IMR-90 (cell line): ENCODE data around the gene CARMIL1. TPM values are rescaled to one million over a fixed set of nuclear protein-coding genes. Genes with fewer than 3 reads are reported as not detected.

Source experiments
- ATAC-seq: fragments of 200-7000 bp; cut with Tn5 transposase; 2 replicates; pipeline ENCODE4 v1.9.1; 2020; ENCODE audit warnings: low read depth, mild to moderate bottlenecking, moderate library complexity
- BruUV-seq: library from RNA; stranded (reverse); fragments of 400-500 nt; replicated peaks from 2 replicates; lab custom pipeline; 2021; lab: Mats Ljungman, UMichigan
- CTCF ChIA-PET: fragments of 300-600 bp; formaldehyde crosslinking; extraction: SDS; loops from one replicate; lab custom pipeline; 2021; ENCODE audit warnings: antibody characterized with exemption; lab: Yijun Ruan, JAX
- POLR2A ChIA-PET: fragments of 300-600 bp; sonication (Branson Sonifier 250); formaldehyde crosslinking; loops from one replicate; lab custom pipeline; 2022; ENCODE audit warnings: antibody characterized with exemption; ENCODE audit not compliant: unreplicated experiment; lab: Charles Lee
- DNase-seq: peaks from one replicate; pipeline ENCODE4 v3.0.0; 2013
- H2AFZ ChIP-seq: replicated peaks from 2 replicates; pipeline ENCODE3; 2013; ENCODE audit warnings: low read length, mild to moderate bottlenecking; ENCODE audit not compliant: poor library complexity
- H2AK5ac ChIP-seq: 2 replicates; pipeline ENCODE4 v1.6.1; 2013; ENCODE audit warnings: low read depth, low read length, inconsistent platforms
- H2AK9ac ChIP-seq: replicated peaks from 2 replicates; pipeline ENCODE3; 2013; ENCODE audit warnings: mild to moderate bottlenecking, low read depth, low read length, moderate library complexity; ENCODE audit not compliant: poor library complexity
- H2BK120ac ChIP-seq: 2 replicates; pipeline ENCODE4 v1.6.1; 2013; ENCODE audit warnings: low read depth, low read length, inconsistent platforms
- H2BK15ac ChIP-seq: 3 replicates; pipeline ENCODE4 v1.6.1; 2013; ENCODE audit warnings: low read depth, low read length, inconsistent platforms
- H2BK20ac ChIP-seq: 2 replicates; pipeline ENCODE4 v1.6.1; 2013; ENCODE audit warnings: low read depth, mild to moderate bottlenecking, inconsistent platforms, low read length, moderate library complexity
- H2BK5ac ChIP-seq: 2 replicates; pipeline ENCODE4 v1.6.1; 2013; ENCODE audit warnings: mild to moderate bottlenecking, low read depth, low read length, inconsistent platforms; ENCODE audit not compliant: poor library complexity, severe bottlenecking
- H3K14ac ChIP-seq: replicated peaks from 2 replicates; pipeline ENCODE4 v1.6.1; 2013; ENCODE audit warnings: low read depth, low read length, inconsistent platforms
- H3K18ac ChIP-seq: 2 replicates; pipeline ENCODE4 v1.6.1; 2013; ENCODE audit warnings: low read depth, low read length, control low read depth
- H3K23ac ChIP-seq: 2 replicates; pipeline ENCODE4 v1.6.1; 2013; ENCODE audit warnings: low read depth, low read length, inconsistent platforms
- H3K27ac ChIP-seq: 2 replicates; pipeline ENCODE4 v1.5.1; 2013; ENCODE audit warnings: mild to moderate bottlenecking, control low read depth, low read length; ENCODE audit not compliant: insufficient read depth
- H3K27me3 ChIP-seq: 2 replicates; pipeline ENCODE4 v1.6.1; 2013; ENCODE audit warnings: low read length; ENCODE audit not compliant: control insufficient read depth, insufficient read depth
- H3K36me3 ChIP-seq: 2 replicates; pipeline ENCODE4 v1.6.1; 2013; ENCODE audit warnings: low read length, mixed read lengths; ENCODE audit not compliant: control insufficient read depth, insufficient read depth
- H3K4ac ChIP-seq: 2 replicates; pipeline ENCODE4 v1.6.1; 2013; ENCODE audit warnings: low read depth, low read length, inconsistent platforms
- H3K4me1 ChIP-seq: 2 replicates; pipeline ENCODE4 v1.6.1; 2013; ENCODE audit warnings: low read length, mixed read lengths; ENCODE audit not compliant: control insufficient read depth, insufficient read depth
- H3K4me2 ChIP-seq: 2 replicates; pipeline ENCODE4 v1.6.1; 2013; ENCODE audit warnings: low read depth, mild to moderate bottlenecking, control low read depth, low read length, moderate library complexity
- H3K4me3 ChIP-seq: 2 replicates; pipeline ENCODE4 v1.5.1; 2013; ENCODE audit warnings: low read depth, mild to moderate bottlenecking, control low read depth, low read length, moderate library complexity; ENCODE audit not compliant: insufficient read depth
- H3K56ac ChIP-seq: 2 replicates; pipeline ENCODE4 v1.6.1; 2013; ENCODE audit warnings: low read length, inconsistent platforms; ENCODE audit not compliant: insufficient read depth; ENCODE audit errors: extremely low read depth
- H3K79me1 ChIP-seq, 2 experiments: 2 replicates each; pipeline ENCODE4 v1.6.1; 2013; ENCODE audit warnings: low read length in 2 of 2, inconsistent platforms in 1 of 2, low read depth in 1 of 2
- H3K9ac ChIP-seq: 2 replicates; pipeline ENCODE4 v1.6.1; 2013; ENCODE audit warnings: low read depth, low read length, control low read depth
- H3K9me1 ChIP-seq: 2 replicates; pipeline ENCODE4 v1.6.1; 2013; ENCODE audit warnings: low read length, inconsistent platforms; ENCODE audit not compliant: insufficient read depth
- H3K9me3 ChIP-seq: 2 replicates; pipeline ENCODE4 v1.6.1; 2013; ENCODE audit warnings: low read length; ENCODE audit not compliant: control insufficient read depth, insufficient read depth
- H4K20me1 ChIP-seq: 2 replicates; pipeline ENCODE4 v1.6.1; 2013; ENCODE audit warnings: low read length, inconsistent platforms; ENCODE audit not compliant: insufficient read depth
- H4K5ac ChIP-seq: 2 replicates; pipeline ENCODE4 v1.6.1; 2013; ENCODE audit warnings: mild to moderate bottlenecking, low read depth, low read length, control low read depth
- H4K8ac ChIP-seq, 2 experiments: 2 replicates each; pipeline ENCODE4 v1.6.1; 2013; ENCODE audit warnings: low read depth in 2 of 2, low read length in 2 of 2, control low read depth in 1 of 2, inconsistent platforms in 1 of 2
- H4K91ac ChIP-seq: 2 replicates; pipeline ENCODE4 v1.6.1; 2013; ENCODE audit warnings: low read depth, low read length, inconsistent platforms; ENCODE audit not compliant: insufficient read depth
- BHLHE40 ChIP-seq: fragments of 150-350 bp; IDR thresholded peaks from 2 replicates; pipeline ENCODE4 v1.6.1; 2016; ENCODE audit warnings: mild to moderate bottlenecking, low read depth, low read length
- CEBPB ChIP-seq: IDR thresholded peaks from 2 replicates; pipeline ENCODE4 v1.6.1; 2012; ENCODE audit warnings: low read depth, low read length, improper control_type of control experiment
- CHD1 ChIP-seq: IDR thresholded peaks from 2 replicates; pipeline ENCODE4 v1.6.1; 2012; ENCODE audit warnings: low read depth, low read length, improper control_type of control experiment
- CTCF ChIP-seq: conservative IDR thresholded peaks from 2 replicates; pipeline ENCODE4 v1.5.1; 2012; ENCODE audit warnings: mild to moderate bottlenecking, low read depth, low read length, improper control_type of control experiment
- FOS ChIP-seq: fragments of 150-350 bp; IDR thresholded peaks from 2 replicates; pipeline ENCODE4 v1.6.1; 2016; ENCODE audit warnings: low read depth, low read length
- MAFK ChIP-seq: IDR thresholded peaks from 2 replicates; pipeline ENCODE4 v1.6.1; 2012; ENCODE audit warnings: low read depth, low read length, improper control_type of control experiment
- MAZ ChIP-seq: IDR thresholded peaks from 2 replicates; pipeline ENCODE4 v1.6.1; 2012; ENCODE audit warnings: low read depth, mild to moderate bottlenecking, low read length, improper control_type of control experiment, moderate library complexity, borderline replicate concordance
- MXI1 ChIP-seq: IDR thresholded peaks from 2 replicates; pipeline ENCODE4 v1.6.1; 2012; ENCODE audit warnings: low read depth, mild to moderate bottlenecking, low read length, moderate library complexity, borderline replicate concordance
- NFE2L2 ChIP-seq: fragments of 150-350 bp; IDR thresholded peaks from 2 replicates; pipeline ENCODE4 v1.6.1; 2016; ENCODE audit warnings: low read depth, mild to moderate bottlenecking, low read length
- POLR2A ChIP-seq: IDR thresholded peaks from 2 replicates; pipeline ENCODE4 v1.6.1; 2012; ENCODE audit warnings: mild to moderate bottlenecking, low read depth, low read length
- RAD21 ChIP-seq: IDR thresholded peaks from 2 replicates; pipeline ENCODE4 v1.6.1; 2012; ENCODE audit warnings: low read length, improper control_type of control experiment
- RCOR1 ChIP-seq: IDR thresholded peaks from 2 replicates; pipeline ENCODE4 v1.6.1; 2012; ENCODE audit warnings: mild to moderate bottlenecking, low read length, improper control_type of control experiment; ENCODE audit not compliant: insufficient replicate concordance
- RFX5 ChIP-seq: IDR thresholded peaks from 2 replicates; pipeline ENCODE4 v1.8.0; 2012; ENCODE audit warnings: low read depth, mild to moderate bottlenecking, low read length, moderate library complexity
- SMC3 ChIP-seq: fragments of 150-350 bp; IDR thresholded peaks from 2 replicates; pipeline ENCODE4 v1.6.1; 2016; ENCODE audit warnings: low read depth, mild to moderate bottlenecking, antibody characterized with exemption, low read length, moderate library complexity
- WGBS, 2 experiments: methylation state at CpG; one replicate each; pipeline versions ENCODE4 v1.1.5 to v1.1.7; 2013; ENCODE audit warnings: missing lambda C conversion rate in 2 of 2; ENCODE audit not compliant: insufficient read length in 1 of 2; ENCODE audit errors: extremely low coverage in 2 of 2; 5-methylcytosine and 5-hydroxymethylcytosine counted together
- dilution Hi-C: fragments of 300-500 bp; cut with HindIII; formaldehyde crosslinking; loops from one replicate; pipeline ENCODE4 v1.14.3; 2018; ENCODE audit warnings: low sequenced_read_pairs; ENCODE audit not compliant: unreplicated experiment
- in situ Hi-C: fragments of 300-500 bp; cut with MboI; formaldehyde crosslinking; loops from 3 replicates; pipeline ENCODE4 v1.14.3; 2019; ENCODE audit warnings: low sequenced_read_pairs, inconsistent platforms, mixed read lengths
- intact Hi-C: fragments of 100-400 bp; cut with micrococcal nuclease; formaldehyde crosslinking; loops from 2 replicates; pipeline ENCODE4 v1.10.0; 2022
- polyA plus RNA-seq, 3 experiments: library from polyadenylated mRNA; depleted of rRNA; stranded (reverse); fragments of >200 nt; gene quantifications; 2 replicates each; pipeline ENCODE4 v1.2.3, GENCODE V29; 2012; ENCODE audit warnings: low replicate concordance in 1 of 3
- total RNA-seq: library from RNA; depleted of rRNA; stranded (reverse); fragments of >200 nt; gene quantifications from 2 replicates; pipeline ENCODE4 v1.2.3, GENCODE V29; 2012
- TF ChIP-seq, protein P1 (sequence below): fragments of 150-350 bp; IDR thresholded peaks from 2 replicates; pipeline ENCODE4 v1.6.1; 2016; ENCODE audit warnings: low read depth, mild to moderate bottlenecking, low read length, moderate library complexity, borderline replicate concordance
- TF ChIP-seq, protein P2 (sequence below): fragments of 150-350 bp; IDR thresholded peaks from 2 replicates; pipeline ENCODE4 v1.6.1; 2017; ENCODE audit warnings: mild to moderate bottlenecking, antibody characterized with exemption, low read length, low read depth

CARMIL1 gene
- total and polyA plus RNA-seq, 2 of the 4 experiments (the other 2 are of a cell fraction): 1.3 to 2.9 TPM

DNA sequence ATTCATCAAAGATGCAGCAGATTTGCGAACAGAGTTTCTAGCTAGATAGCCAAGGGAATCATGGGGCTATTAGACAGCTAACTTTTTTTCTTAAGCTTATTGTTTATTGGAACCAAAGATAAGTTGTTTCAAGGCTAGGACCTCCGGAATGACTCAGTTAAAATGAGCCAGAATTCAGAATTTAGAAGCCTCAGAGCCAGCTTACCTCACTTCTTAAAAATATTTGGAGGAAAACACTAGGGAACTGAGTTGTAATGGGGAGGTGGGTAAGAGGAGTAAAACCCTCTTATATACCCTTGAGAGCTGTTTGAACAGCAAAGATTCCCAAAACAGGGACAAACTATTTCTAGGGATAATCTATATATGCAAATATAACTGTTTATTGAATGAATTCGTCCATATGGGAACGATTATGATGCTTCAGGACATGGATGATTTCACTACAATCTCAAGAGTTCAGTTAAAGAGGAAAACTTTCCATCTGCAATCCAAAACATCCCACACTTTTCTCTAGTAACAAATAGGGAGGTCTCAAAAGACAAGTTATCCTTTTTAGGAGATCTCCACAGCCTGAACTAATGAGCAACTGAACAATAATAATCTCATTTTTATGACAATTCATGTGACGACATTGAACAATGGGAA lies 12.6 kb upstream of the CARMIL1 start:
- no peaks in the 10 kb centered on the region for H3K9me3 ChIP-seq
- H3K4me3 ChIP-seq: no peak overlapping the region
- no peak overlapping the region for H2BK15ac ChIP-seq
- no peak overlapping the region for H2AK5ac ChIP-seq
- H2AFZ ChIP-seq: no peak overlapping the region
- no peak overlapping the region for H3K9ac ChIP-seq
- dilution Hi-C loops (no loop called here), in situ Hi-C loops (loop anchor here (10.0 kb wide), 1 partner anchor 298 kb away; no protein-coding TSS in a partner anchor), intact Hi-C loops (loop anchor here (10.0 kb wide), 1 partner anchor 448 kb away; no protein-coding TSS in a partner anchor)
- no peak overlapping the region for H4K5ac ChIP-seq
- no peaks in the 10 kb centered on the region for H4K20me1 ChIP-seq
- no peak overlapping the region; the same call in 1 of the 2 replicates for H3K18ac ChIP-seq
- BruUV-seq: no TSS peak
- H3K79me1 ChIP-seq: no peaks in the 10 kb centered on the region
- no peak overlapping the region for H3K4ac ChIP-seq
- ATAC-seq (no peak), DNase-seq (no peak)
- WGBS, 2 experiments: no CpG with 5 or more reads among the region's 5 CpGs
- no peak overlapping the region for H4K91ac ChIP-seq
- H4K8ac ChIP-seq: no peak overlapping the region
- H3K27ac ChIP-seq: no peak overlapping the region
- no peak overlapping the region for H2AK9ac ChIP-seq
- H3K4me1 ChIP-seq: no peaks in the 10 kb centered on the region
- peaks cover 3% of the 10 kb centered on the region for H3K27me3 ChIP-seq
- no peaks in the 10 kb centered on the region for H3K36me3 ChIP-seq
- H2BK20ac ChIP-seq: no peak overlapping the region
- no peak overlapping the region for H3K56ac ChIP-seq
- H2BK5ac ChIP-seq: no peak overlapping the region
- H2BK120ac ChIP-seq: no peak overlapping the region
- no peak overlapping the region for H3K4me2 ChIP-seq
- POLR2A ChIA-PET: no interaction called here
- H3K9me1 ChIP-seq: no peaks in the 10 kb centered on the region
- CTCF ChIA-PET: interaction anchor here (0.8 to 2.4 kb wide), 14 partner anchors 10 to 316 kb away, joined by 3 to 23 read pairs (median 6); no protein-coding TSS in a partner anchor
- no peak overlapping the region for H3K14ac ChIP-seq
- H3K23ac ChIP-seq: no peak overlapping the region
- TF ChIP-seq MXI1 (no peak), CHD1 (no peak), RAD21 (no peak), MAFK (no peak), SMC3 (no peak), RFX5 (no peak), CEBPB (no peak), FOS (no peak), MAZ (no peak), CTCF (no peak), BHLHE40 (no peak), RCOR1 (no peak), POLR2A (no peak), NFE2L2 (no peak)
- TF ChIP-seq, protein P1, sequence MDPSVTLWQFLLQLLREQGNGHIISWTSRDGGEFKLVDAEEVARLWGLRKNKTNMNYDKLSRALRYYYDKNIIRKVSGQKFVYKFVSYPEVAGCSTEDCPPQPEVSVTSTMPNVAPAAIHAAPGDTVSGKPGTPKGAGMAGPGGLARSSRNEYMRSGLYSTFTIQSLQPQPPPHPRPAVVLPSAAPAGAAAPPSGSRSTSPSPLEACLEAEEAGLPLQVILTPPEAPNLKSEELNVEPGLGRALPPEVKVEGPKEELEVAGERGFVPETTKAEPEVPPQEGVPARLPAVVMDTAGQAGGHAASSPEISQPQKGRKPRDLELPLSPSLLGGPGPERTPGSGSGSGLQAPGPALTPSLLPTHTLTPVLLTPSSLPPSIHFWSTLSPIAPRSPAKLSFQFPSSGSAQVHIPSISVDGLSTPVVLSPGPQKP: no peak
- TF ChIP-seq, protein P2, sequence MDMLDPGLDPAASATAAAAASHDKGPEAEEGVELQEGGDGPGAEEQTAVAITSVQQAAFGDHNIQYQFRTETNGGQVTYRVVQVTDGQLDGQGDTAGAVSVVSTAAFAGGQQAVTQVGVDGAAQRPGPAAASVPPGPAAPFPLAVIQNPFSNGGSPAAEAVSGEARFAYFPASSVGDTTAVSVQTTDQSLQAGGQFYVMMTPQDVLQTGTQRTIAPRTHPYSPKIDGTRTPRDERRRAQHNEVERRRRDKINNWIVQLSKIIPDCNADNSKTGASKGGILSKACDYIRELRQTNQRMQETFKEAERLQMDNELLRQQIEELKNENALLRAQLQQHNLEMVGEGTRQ: no peak
